ENCODE measurements around the gene MBD6.

Gene MBD6

DNA sequence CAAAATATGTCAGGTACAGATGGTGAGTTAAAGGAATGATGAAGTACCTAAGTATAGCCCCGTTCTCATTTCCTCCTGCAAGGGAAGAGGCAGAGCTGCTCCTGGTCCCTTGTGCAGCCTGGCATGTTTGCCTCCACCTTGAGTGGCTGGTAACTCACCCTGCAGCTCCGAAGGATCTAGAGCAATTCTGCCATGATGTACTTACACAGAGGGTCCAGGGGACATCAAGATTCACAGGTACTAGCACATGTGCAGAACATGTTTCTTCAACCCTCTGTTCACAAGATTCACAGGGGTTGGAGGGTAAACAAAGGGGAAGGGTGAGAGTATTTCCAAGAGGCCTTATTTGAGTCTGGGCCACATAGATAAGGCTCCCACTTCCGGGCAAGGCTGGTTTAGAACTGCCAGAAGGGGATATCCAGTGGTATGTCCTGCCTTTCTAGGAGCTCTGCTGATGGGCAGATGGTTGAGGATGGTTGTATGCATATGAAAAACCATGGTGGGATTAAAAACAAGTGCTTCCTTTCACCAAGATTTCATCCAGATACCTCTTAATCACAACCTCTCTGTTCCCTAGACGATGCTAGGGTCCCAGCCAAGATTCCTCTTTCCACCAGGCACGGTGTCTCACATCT lies 16.6 kb downstream of the MBD6 start:
- no peak for TF ChIP-seq HDGF (IDR thresholded peaks at IDR 0.05; ENCODE audit: borderline replicate concordance)
- TF ChIP-seq SP1 (IDR thresholded peaks at IDR 0.05) = no peak
- no peak for TF ChIP-seq LEF1 (IDR thresholded peaks at IDR 0.05; ENCODE audit: borderline replicate concordance)
- no peak for TF ChIP-seq FOXK2 (IDR thresholded peaks at IDR 0.05)
- TF ChIP-seq ELF4 (IDR thresholded peaks at IDR 0.05) = no peak
- no peak for TF ChIP-seq ZNF384 (IDR thresholded peaks at IDR 0.05)
- TF ChIP-seq NFRKB (IDR thresholded peaks at IDR 0.05) = no peak
- no peak for TF ChIP-seq L3MBTL2 (conservative IDR thresholded peaks at IDR 0.05)
- TF ChIP-seq SUZ12 (IDR thresholded peaks at IDR 0.05) = no peak
- TF ChIP-seq FOXA1 (IDR thresholded peaks at IDR 0.05) = no peak
- TF ChIP-seq BHLHE40 (IDR thresholded peaks at IDR 0.05; ENCODE audit: borderline replicate concordance) = no peak
- ChIA-PET CTCF (interaction anchor here (0.6 kb wide), 1 partner anchor 35 kb away, joined by 3 read pairs; no protein-coding TSS in a partner anchor), POLR2A (interaction anchor here (0.9 to 3.4 kb wide), 2 partner anchors 16 to 19 kb away, joined by 3 to 12 read pairs; partner anchors contain the start of gene DDIT3)
- DNase-seq (ENCODE audit: extremely low spot score) = no peak

DNA sequence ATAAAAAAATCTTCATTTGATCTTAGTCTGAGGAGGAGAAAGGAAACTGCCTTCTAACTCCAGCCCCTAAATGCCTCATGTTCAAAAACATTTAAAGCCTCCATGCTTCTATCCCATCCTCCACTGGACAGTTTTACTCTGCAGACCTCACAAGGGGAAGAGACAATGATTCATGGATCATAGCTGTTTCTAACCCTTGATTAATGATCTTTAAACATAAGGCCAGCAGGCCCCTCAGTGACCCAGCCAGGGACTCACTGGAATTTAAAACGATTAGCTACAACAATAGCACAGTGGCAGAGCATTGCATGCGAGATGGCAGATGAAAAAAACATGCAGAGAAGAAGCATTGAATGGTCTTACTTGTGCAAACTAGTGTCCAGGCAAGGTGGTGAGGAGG lies 18.4 kb downstream of the MBD6 start:
- DNase-seq (ENCODE audit: extremely low spot score) = no peak
- ChIA-PET POLR2A (interaction anchor here (1.6 kb wide), 1 partner anchor 8 kb away, joined by 4 read pairs; no protein-coding TSS in a partner anchor), CTCF (no interaction called here)
- TF ChIP-seq FOXK2 (IDR thresholded peaks at IDR 0.05) (no peak), SP1 (IDR thresholded peaks at IDR 0.05) (no peak), BHLHE40 (IDR thresholded peaks at IDR 0.05; ENCODE audit: borderline replicate concordance) (no peak), L3MBTL2 (conservative IDR thresholded peaks at IDR 0.05) (no peak), TARDBP (IDR thresholded peaks at IDR 0.05) (no peak), FOXA1 (IDR thresholded peaks at IDR 0.05) (no peak), NFRKB (IDR thresholded peaks at IDR 0.05) (no peak), FOXM1 (IDR thresholded peaks at IDR 0.05; ENCODE audit: borderline replicate concordance) (no peak), ARNT (IDR thresholded peaks at IDR 0.05) (no peak), CTBP1 (IDR thresholded peaks at IDR 0.05; ENCODE audit: borderline replicate concordance) (no peak)
- TF ChIP-seq, protein P1, sequence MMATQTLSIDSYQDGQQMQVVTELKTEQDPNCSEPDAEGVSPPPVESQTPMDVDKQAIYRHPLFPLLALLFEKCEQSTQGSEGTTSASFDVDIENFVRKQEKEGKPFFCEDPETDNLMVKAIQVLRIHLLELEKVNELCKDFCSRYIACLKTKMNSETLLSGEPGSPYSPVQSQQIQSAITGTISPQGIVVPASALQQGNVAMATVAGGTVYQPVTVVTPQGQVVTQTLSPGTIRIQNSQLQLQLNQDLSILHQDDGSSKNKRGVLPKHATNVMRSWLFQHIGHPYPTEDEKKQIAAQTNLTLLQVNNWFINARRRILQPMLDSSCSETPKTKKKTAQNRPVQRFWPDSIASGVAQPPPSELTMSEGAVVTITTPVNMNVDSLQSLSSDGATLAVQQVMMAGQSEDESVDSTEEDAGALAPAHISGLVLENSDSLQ (IDR thresholded peaks at IDR 0.05) = no peak

DNA sequence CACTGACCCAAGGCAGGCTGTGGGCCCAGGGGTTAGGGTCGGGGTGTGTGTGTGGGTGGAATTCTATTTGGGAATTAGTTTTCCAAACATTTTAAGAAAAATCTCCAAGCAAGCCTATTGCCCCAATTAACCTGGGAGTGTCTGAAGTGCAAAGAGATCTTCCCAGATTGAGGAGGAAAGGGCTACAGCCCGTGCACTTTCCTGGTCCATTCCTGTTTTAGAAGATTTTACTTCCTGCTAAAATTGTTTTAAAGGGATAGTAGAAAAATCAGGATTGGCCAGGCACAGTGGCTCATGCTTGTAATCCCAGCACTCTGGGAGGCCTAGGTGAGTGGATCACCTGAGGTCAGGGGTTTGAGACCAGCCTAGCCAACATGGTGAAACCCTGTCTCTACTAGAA lies 19.1 kb downstream of the MBD6 start:
- ChIA-PET CTCF (no interaction called here), POLR2A (interaction anchor here (1.6 kb wide), 1 partner anchor 9 kb away, joined by 4 read pairs; no protein-coding TSS in a partner anchor)
- DNase-seq (ENCODE audit: extremely low spot score) = no peak
- no peak for TF ChIP-seq BHLHE40 (IDR thresholded peaks at IDR 0.05; ENCODE audit: borderline replicate concordance)
- no peak for TF ChIP-seq L3MBTL2 (conservative IDR thresholded peaks at IDR 0.05)
- TF ChIP-seq ZNF384 (IDR thresholded peaks at IDR 0.05) = no peak
- no peak for TF ChIP-seq LEF1 (IDR thresholded peaks at IDR 0.05; ENCODE audit: borderline replicate concordance)
- TF ChIP-seq FOXA1 (IDR thresholded peaks at IDR 0.05) = no peak
- TF ChIP-seq, protein P1 (IDR thresholded peaks at IDR 0.05) = no peak
- TF ChIP-seq ELF4 (IDR thresholded peaks at IDR 0.05) = no peak
- no peak for TF ChIP-seq SP1 (IDR thresholded peaks at IDR 0.05)
- TF ChIP-seq FOXK2 (IDR thresholded peaks at IDR 0.05) = no peak
- TF ChIP-seq HDGF (IDR thresholded peaks at IDR 0.05; ENCODE audit: borderline replicate concordance) = no peak
- no peak for TF ChIP-seq TARDBP (IDR thresholded peaks at IDR 0.05)
- TF ChIP-seq SUZ12 (IDR thresholded peaks at IDR 0.05) = no peak
- no peak for TF ChIP-seq CTBP1 (IDR thresholded peaks at IDR 0.05; ENCODE audit: borderline replicate concordance)
- TF ChIP-seq ARNT (IDR thresholded peaks at IDR 0.05) = no peak
- TF ChIP-seq FOXM1 (IDR thresholded peaks at IDR 0.05; ENCODE audit: borderline replicate concordance) = no peak
- TF ChIP-seq NFRKB (IDR thresholded peaks at IDR 0.05) = no peak

DNA sequence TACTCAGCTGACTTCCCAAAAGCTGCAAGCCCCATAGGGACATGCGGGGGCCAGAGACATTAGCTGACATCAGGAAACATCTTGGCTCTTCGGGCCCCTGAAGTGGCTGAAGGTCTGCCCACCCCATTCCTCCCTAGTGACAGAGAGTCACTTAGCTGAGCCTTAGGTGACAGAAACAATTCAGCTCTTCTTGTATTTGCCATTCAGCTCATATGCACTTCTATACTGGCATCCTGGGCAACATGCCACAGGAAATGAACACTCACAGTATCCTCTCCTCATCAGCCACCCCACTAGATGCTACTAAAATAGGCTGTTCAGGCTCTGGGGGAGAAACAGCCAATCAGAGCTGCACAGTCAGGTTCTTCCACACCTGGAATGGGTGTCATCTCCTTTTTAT lies 21.0 kb downstream of the MBD6 start:
- TF ChIP-seq ZNF384 (IDR thresholded peaks at IDR 0.05) (no peak), FOXK2 (IDR thresholded peaks at IDR 0.05) (no peak), CTBP1 (IDR thresholded peaks at IDR 0.05; ENCODE audit: borderline replicate concordance) (no peak), NFRKB (IDR thresholded peaks at IDR 0.05) (no peak), SP1 (IDR thresholded peaks at IDR 0.05) (no peak), ARNT (IDR thresholded peaks at IDR 0.05) (no peak), BHLHE40 (IDR thresholded peaks at IDR 0.05; ENCODE audit: borderline replicate concordance) (no peak), LEF1 (IDR thresholded peaks at IDR 0.05; ENCODE audit: borderline replicate concordance) (no peak), L3MBTL2 (conservative IDR thresholded peaks at IDR 0.05) (no peak), FOXA1 (IDR thresholded peaks at IDR 0.05) (no peak), TARDBP (IDR thresholded peaks at IDR 0.05) (no peak), ELF4 (IDR thresholded peaks at IDR 0.05) (no peak), FOXM1 (IDR thresholded peaks at IDR 0.05; ENCODE audit: borderline replicate concordance) (no peak), SUZ12 (IDR thresholded peaks at IDR 0.05) (no peak), HDGF (IDR thresholded peaks at IDR 0.05; ENCODE audit: borderline replicate concordance) (no peak)
- TF ChIP-seq, protein P1 (IDR thresholded peaks at IDR 0.05) = no peak
- CTCF ChIA-PET = no interaction called here
- DNase-seq (ENCODE audit: extremely low spot score) = no peak
- POLR2A ChIA-PET = interaction anchor here (0.9 to 1.6 kb wide), 2 partner anchors 23 to 24 kb away, joined by 3 to 4 read pairs; partner anchors contain the start of gene DDIT3

DNA sequence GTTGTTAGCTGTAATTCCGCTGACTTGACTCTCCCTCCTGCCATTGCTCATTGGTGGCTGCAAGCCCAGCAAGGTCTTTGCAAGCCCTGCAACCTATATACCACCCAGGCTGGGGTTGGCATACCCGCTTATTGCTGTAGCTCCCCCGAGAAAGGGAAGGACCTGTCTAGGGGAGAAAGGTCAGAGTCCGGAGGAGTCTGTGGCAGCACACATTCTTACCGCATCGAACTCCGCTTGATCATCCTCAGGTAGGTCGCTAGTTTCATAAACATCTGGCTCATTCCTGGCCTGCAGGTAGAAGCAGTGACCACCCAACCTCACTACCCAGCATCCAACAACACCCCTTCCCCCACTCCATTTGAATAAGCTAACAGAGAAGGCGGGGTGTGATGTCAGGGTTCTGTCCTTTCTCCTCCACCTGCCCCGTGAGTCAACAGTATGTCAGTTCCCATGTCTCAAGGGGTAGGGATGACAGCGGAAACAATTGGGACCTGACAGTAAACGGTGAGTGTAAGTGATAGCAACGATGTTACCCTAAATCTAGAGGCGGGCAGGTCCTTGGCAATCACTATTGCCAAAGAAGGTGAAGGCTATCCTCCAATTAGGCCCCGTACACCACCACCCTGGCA lies 23.3 kb downstream of the MBD6 start:
- DNase-seq (ENCODE audit: extremely low spot score) = no peak
- POLR2A ChIA-PET = interaction anchor here (0.7 to 3.1 kb wide), 9 partner anchors 8 to 198 kb away, joined by 3 to 20 read pairs (median 5); partner anchors contain the start of gene DDIT3
- no peak for TF ChIP-seq TARDBP (IDR thresholded peaks at IDR 0.05)
- TF ChIP-seq FOXK2 (IDR thresholded peaks at IDR 0.05) = no peak
- no peak for TF ChIP-seq ARNT (IDR thresholded peaks at IDR 0.05)
- TF ChIP-seq ZNF384 (IDR thresholded peaks at IDR 0.05) = no peak
- no peak for TF ChIP-seq NFRKB (IDR thresholded peaks at IDR 0.05)
- TF ChIP-seq LEF1 (IDR thresholded peaks at IDR 0.05; ENCODE audit: borderline replicate concordance) = no peak
- no peak for TF ChIP-seq FOXA1 (IDR thresholded peaks at IDR 0.05)
- CTCF ChIA-PET = no interaction called here

Measured in HEK293T (cell line).